GM23338 (cell line): ENCODE data around the gene SLC3A2.

ENCODE experiments used
- CREB1 ChIP-seq: fragments of 250-450 bp; sonication (Bioruptor Pico); IDR thresholded peaks from 2 replicates; pipeline ENCODE4 v1.5.0; 2020; ENCODE audit warnings: low read depth, mild to moderate bottlenecking, moderate library complexity
- ETS1 ChIP-seq: IDR thresholded peaks from 2 replicates; pipeline ENCODE4 v1.6.1; 2016; ENCODE audit warnings: antibody characterized with exemption
- EZH2 ChIP-seq: fragments of 200-600 bp; sonication (generic); IDR thresholded peaks from one replicate; pipeline ENCODE4 v1.8.0; 2017; ENCODE audit warnings: antibody characterized with exemption, mild to moderate bottlenecking, low read depth; ENCODE audit not compliant: unreplicated experiment
- EZH2phosphoT487 ChIP-seq: fragments of 200-600 bp; sonication (generic); IDR thresholded peaks from one replicate; pipeline ENCODE4 v1.8.1; 2018; ENCODE audit warnings: antibody characterized with exemption; ENCODE audit not compliant: unreplicated experiment
- NANOG ChIP-seq: IDR thresholded peaks from 2 replicates; pipeline ENCODE4 v1.6.1; 2016; ENCODE audit warnings: antibody characterized with exemption, borderline replicate concordance
- POLR2AphosphoS5 ChIP-seq: IDR thresholded peaks from 2 replicates; pipeline ENCODE4 v1.6.1; 2016; ENCODE audit warnings: antibody characterized with exemption, low read depth
- STAT1 ChIP-seq: IDR thresholded peaks from one replicate; pipeline ENCODE4 v1.6.1; 2016; ENCODE audit warnings: antibody characterized with exemption; ENCODE audit not compliant: unreplicated experiment
- ZNF114 ChIP-seq: fragments of 250-450 bp; sonication (Bioruptor Pico); IDR thresholded peaks from 2 replicates; pipeline ENCODE4 v1.5.0; 2020; ENCODE audit warnings: mild to moderate bottlenecking, moderate library complexity
- ZNF331 ChIP-seq: fragments of 250-450 bp; sonication (Bioruptor Pico); IDR thresholded peaks from 2 replicates; pipeline ENCODE4 v1.5.0; 2020; ENCODE audit warnings: low read depth, mild to moderate bottlenecking, moderate library complexity
- ZNF462 ChIP-seq: fragments of 250-450 bp; sonication (Bioruptor Pico); IDR thresholded peaks from 2 replicates; pipeline ENCODE4 v1.5.0; 2020; ENCODE audit warnings: mild to moderate bottlenecking, moderate library complexity
- TF ChIP-seq, protein P1 (sequence below), 2 experiments: fragments of 200-600 bp in 1 of 2; sonication (generic) in 1 of 2; conservative IDR thresholded peaks; 2 replicates each; pipeline versions ENCODE4 v1.5.1 to v1.6.1; 2016 to 2017; ENCODE audit warnings: antibody characterized with exemption in 2 of 2, low read depth in 2 of 2, mild to moderate bottlenecking in 2 of 2, moderate library complexity in 1 of 2
- TF ChIP-seq, protein P2 (sequence below): IDR thresholded peaks from one replicate; pipeline ENCODE4 v1.6.1; 2018; ENCODE audit warnings: antibody characterized with exemption; ENCODE audit not compliant: unreplicated experiment

- TF ChIP-seq, protein P1, sequence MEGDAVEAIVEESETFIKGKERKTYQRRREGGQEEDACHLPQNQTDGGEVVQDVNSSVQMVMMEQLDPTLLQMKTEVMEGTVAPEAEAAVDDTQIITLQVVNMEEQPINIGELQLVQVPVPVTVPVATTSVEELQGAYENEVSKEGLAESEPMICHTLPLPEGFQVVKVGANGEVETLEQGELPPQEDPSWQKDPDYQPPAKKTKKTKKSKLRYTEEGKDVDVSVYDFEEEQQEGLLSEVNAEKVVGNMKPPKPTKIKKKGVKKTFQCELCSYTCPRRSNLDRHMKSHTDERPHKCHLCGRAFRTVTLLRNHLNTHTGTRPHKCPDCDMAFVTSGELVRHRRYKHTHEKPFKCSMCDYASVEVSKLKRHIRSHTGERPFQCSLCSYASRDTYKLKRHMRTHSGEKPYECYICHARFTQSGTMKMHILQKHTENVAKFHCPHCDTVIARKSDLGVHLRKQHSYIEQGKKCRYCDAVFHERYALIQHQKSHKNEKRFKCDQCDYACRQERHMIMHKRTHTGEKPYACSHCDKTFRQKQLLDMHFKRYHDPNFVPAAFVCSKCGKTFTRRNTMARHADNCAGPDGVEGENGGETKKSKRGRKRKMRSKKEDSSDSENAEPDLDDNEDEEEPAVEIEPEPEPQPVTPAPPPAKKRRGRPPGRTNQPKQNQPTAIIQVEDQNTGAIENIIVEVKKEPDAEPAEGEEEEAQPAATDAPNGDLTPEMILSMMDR (conservative IDR thresholded peaks at IDR 0.05; ENCODE audit: low read depth in 2 of 2) = no peak
- no peak for TF ChIP-seq CREB1 (CRISPR knock-in tag)
- TF ChIP-seq POLR2AphosphoS5 = no peak; the same call in 1 of the 2 replicates
- no peak for TF ChIP-seq STAT1
- no peak for TF ChIP-seq ETS1
- TF ChIP-seq EZH2 = no peak
- TF ChIP-seq, protein P2, sequence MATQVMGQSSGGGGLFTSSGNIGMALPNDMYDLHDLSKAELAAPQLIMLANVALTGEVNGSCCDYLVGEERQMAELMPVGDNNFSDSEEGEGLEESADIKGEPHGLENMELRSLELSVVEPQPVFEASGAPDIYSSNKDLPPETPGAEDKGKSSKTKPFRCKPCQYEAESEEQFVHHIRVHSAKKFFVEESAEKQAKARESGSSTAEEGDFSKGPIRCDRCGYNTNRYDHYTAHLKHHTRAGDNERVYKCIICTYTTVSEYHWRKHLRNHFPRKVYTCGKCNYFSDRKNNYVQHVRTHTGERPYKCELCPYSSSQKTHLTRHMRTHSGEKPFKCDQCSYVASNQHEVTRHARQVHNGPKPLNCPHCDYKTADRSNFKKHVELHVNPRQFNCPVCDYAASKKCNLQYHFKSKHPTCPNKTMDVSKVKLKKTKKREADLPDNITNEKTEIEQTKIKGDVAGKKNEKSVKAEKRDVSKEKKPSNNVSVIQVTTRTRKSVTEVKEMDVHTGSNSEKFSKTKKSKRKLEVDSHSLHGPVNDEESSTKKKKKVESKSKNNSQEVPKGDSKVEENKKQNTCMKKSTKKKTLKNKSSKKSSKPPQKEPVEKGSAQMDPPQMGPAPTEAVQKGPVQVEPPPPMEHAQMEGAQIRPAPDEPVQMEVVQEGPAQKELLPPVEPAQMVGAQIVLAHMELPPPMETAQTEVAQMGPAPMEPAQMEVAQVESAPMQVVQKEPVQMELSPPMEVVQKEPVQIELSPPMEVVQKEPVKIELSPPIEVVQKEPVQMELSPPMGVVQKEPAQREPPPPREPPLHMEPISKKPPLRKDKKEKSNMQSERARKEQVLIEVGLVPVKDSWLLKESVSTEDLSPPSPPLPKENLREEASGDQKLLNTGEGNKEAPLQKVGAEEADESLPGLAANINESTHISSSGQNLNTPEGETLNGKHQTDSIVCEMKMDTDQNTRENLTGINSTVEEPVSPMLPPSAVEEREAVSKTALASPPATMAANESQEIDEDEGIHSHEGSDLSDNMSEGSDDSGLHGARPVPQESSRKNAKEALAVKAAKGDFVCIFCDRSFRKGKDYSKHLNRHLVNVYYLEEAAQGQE = no peak
- no peak for TF ChIP-seq ZNF331 (CRISPR knock-in tag)
- TF ChIP-seq EZH2phosphoT487 = no peak
- TF ChIP-seq ZNF114 (CRISPR knock-in tag) = no peak
- TF ChIP-seq NANOG = no peak
- no peak for TF ChIP-seq ZNF462 (CRISPR knock-in tag)
These were observed 8.4 kb downstream of the SLC3A2 start for GRCh38 chr11:62889126-62889483.
